ENCODE data around the gene NFIB.

DNA sequence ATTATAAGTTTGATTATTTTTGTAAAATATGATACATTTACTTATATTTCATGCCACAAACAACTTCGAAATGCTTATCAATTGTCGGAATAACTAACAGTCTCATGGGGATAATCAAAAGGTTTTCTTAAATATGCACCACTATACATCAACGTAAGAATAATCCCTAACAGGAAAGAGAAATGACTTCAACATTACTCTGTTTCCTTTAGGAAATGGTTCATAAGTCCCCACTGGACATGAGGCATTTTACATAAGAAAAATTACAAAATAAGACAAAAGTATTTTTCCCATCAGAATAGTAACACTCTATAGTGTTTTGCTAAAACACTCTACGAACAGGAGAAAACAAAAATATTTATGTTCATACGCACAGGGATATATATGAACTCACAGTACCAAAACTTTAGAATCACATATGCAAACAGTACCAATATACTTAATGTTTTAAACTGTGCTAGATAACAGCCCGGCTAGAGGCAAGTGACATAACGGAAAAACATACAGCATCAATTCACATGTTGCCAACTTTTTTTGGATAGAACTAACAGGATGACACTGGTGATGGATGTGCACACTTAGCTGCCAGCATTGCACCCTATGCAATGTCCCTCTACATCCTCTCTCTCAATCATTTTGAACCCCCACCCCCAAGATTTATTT lies 120.5 kb downstream of the NFIB start:
- no peak for TF ChIP-seq EZH2 (IDR thresholded peaks at IDR 0.05)
- TF ChIP-seq, protein P1, sequence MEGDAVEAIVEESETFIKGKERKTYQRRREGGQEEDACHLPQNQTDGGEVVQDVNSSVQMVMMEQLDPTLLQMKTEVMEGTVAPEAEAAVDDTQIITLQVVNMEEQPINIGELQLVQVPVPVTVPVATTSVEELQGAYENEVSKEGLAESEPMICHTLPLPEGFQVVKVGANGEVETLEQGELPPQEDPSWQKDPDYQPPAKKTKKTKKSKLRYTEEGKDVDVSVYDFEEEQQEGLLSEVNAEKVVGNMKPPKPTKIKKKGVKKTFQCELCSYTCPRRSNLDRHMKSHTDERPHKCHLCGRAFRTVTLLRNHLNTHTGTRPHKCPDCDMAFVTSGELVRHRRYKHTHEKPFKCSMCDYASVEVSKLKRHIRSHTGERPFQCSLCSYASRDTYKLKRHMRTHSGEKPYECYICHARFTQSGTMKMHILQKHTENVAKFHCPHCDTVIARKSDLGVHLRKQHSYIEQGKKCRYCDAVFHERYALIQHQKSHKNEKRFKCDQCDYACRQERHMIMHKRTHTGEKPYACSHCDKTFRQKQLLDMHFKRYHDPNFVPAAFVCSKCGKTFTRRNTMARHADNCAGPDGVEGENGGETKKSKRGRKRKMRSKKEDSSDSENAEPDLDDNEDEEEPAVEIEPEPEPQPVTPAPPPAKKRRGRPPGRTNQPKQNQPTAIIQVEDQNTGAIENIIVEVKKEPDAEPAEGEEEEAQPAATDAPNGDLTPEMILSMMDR (IDR thresholded peaks at IDR 0.05) = no peak
